Esophagus muscularis mucosa (tissue), 4 donors: ENCODE data around the gene PCIF1. TPM values are rescaled to one million over a fixed set of nuclear protein-coding genes. Genes with fewer than 3 reads are reported as not detected.

Experiments used
- DNase-seq: peaks from one replicate; pipeline ENCODE4 v3.0.0-alpha.2; 2017; ENCODE audit errors: extremely low spot score
- H3K27ac ChIP-seq, 4 donors: fragments of 200-600 bp; sonication (generic); replicated peaks in 1 of 4; 1 replicate in 3 of 4; 2 replicates in 1 of 4; pipeline ENCODE4 v1.5.1; 2016 to 2019; ENCODE audit warnings: mild to moderate bottlenecking in 1 of 4
- H3K27me3 ChIP-seq, 4 donors: fragments of 200-600 bp; sonication (generic); one replicate each; pipeline versions ENCODE4 v1.5.1 to v1.6.0; 2016 to 2019
- H3K36me3 ChIP-seq, 4 donors: fragments of 200-600 bp; sonication (generic); one replicate each; pipeline ENCODE4 v1.5.1; 2016 to 2019
- H3K4me1 ChIP-seq, 4 donors: fragments of 200-600 bp; sonication (generic); one replicate each; pipeline ENCODE4 v1.5.1; 2016 to 2019
- H3K4me3 ChIP-seq, 4 donors: fragments of 200-600 bp; sonication (generic); 1 replicate in 2 of 4; 2 replicates in 2 of 4; pipeline ENCODE4 v1.5.1; 2016 to 2019; ENCODE audit warnings: mild to moderate bottlenecking in 4 of 4, moderate library complexity in 1 of 4
- H3K9me3 ChIP-seq, 4 donors: fragments of 200-600 bp; sonication (generic); 1 replicate in 3 of 4; 2 replicates in 1 of 4; pipeline ENCODE4 v1.5.1; 2016 to 2019
- EP300 ChIP-seq: sonication (generic); formaldehyde crosslinking; IDR thresholded peaks from one replicate; pipeline ENCODE4 v1.6.1; 2017; ENCODE audit warnings: antibody characterized with exemption
- POLR2A ChIP-seq: fragments of 450-650 bp; IDR thresholded peaks from one replicate; pipeline ENCODE4 v1.6.1; 2017; ENCODE audit warnings: antibody characterized with exemption, moderate library complexity, mild to moderate bottlenecking, low read depth
- POLR2AphosphoS5 ChIP-seq, 2 donors: sonication (generic); formaldehyde crosslinking; IDR thresholded peaks; one replicate each; pipeline ENCODE4 v1.6.1; 2017; ENCODE audit warnings: antibody characterized with exemption in 2 of 2
- WGBS: methylation state at CpG from one replicate; pipeline ENCODE4 v1.1.5; 2018; 5-methylcytosine and 5-hydroxymethylcytosine counted together
- intact Hi-C: fragments of 100-400 bp; cut with DNase I; formaldehyde crosslinking; loops from one replicate; pipeline ENCODE4 v1.15.1; 2023
- total RNA-seq, 4 donors: library from RNA; depleted of rRNA; stranded (reverse); fragments of >200 nt; gene quantifications; one replicate each; pipeline versions ENCODE4 v1.1.0 to v1.2.1, GENCODE V29; 2016
- TF ChIP-seq, protein P1 (sequence below), 3 experiments: fragments of 200-600 bp in 2 of 3; fragments of 450-650 bp in 1 of 3; sonication (generic) in 2 of 3; IDR thresholded peaks; one replicate each; pipeline ENCODE4 v1.5.1; 2017 to 2019; ENCODE audit warnings: antibody characterized with exemption in 3 of 3, mild to moderate bottlenecking in 2 of 3, moderate library complexity in 1 of 3

Gene PCIF1
- total RNA-seq, 4 donors from 2014 or later: 35.3 to 51.2 (median 37.2) TPM

DNA sequence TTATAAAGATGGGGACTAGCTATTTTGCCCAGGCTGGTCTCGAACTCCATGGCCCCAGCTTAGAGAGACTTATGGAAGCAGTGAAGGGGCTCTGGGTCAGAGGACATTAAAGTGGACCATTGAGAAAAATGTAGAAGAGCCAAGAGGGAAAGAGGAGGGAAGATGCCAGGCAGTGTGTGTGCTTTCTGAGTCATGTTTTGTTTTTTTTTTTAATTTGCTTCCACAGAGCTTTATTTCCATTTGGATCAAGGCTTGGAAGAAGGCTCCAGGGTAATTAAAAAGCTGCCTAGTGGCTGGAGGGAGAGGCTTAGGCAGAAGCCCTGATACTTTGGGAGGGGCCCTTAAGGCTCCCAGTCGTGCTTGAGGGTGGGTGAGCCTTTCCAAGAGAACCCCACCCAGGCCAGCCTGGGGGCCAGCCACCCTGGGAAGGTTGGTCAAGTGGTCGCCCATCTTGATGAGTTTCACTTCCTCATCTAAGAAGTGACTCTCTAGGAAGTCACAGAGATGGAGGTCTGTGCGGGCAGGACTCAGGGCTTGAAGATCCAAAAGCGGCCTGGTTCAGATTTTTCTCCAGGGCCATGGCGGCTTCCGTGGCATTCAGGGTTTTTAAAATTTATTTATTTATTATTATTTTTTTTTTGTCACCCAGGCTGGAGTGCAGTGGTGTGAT is 40.5 kb downstream of the PCIF1 start:
- TF ChIP-seq, protein P1, sequence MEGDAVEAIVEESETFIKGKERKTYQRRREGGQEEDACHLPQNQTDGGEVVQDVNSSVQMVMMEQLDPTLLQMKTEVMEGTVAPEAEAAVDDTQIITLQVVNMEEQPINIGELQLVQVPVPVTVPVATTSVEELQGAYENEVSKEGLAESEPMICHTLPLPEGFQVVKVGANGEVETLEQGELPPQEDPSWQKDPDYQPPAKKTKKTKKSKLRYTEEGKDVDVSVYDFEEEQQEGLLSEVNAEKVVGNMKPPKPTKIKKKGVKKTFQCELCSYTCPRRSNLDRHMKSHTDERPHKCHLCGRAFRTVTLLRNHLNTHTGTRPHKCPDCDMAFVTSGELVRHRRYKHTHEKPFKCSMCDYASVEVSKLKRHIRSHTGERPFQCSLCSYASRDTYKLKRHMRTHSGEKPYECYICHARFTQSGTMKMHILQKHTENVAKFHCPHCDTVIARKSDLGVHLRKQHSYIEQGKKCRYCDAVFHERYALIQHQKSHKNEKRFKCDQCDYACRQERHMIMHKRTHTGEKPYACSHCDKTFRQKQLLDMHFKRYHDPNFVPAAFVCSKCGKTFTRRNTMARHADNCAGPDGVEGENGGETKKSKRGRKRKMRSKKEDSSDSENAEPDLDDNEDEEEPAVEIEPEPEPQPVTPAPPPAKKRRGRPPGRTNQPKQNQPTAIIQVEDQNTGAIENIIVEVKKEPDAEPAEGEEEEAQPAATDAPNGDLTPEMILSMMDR (IDR thresholded peaks at IDR 0.05): no peak
- no peak for TF ChIP-seq POLR2A
- no peak for TF ChIP-seq POLR2AphosphoS5 (IDR thresholded peaks at IDR 0.05)
- no peak for TF ChIP-seq EP300
- DNase-seq: no peak
- intact Hi-C loops: loop anchor here (5.0 kb wide), 2 partner anchors 83 to 112 kb away; partner anchors contain the start of genes CTSA, NCOA5 and NEURL2

DNA sequence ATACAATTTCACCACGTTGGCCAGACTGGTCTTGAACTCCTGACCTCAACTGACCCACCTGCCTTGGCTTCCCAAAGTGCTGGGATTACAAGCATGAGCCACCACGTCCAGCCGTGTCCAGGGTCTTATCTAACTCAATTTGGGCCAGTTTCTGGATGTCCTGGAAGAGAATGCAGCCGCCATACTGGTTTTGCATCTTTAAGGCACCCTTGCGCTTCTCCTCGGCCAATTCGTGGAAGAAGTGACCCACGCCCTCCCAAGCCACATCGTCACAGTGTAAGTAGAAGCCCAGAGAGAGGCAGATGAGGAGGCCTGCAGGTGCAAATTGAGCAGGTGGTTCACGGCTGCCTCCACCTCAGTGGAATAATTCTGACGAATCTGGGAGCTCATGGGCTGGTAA is 41.2 kb downstream of the PCIF1 start:
- H3K27me3 ChIP-seq: no peaks in the 10 kb centered on the region
- H3K9me3 ChIP-seq: no peaks in the 10 kb centered on the region
- H3K36me3 ChIP-seq: no peaks in the 10 kb centered on the region
- intact Hi-C loops: no loop called here
- 80% methylated on average over 11 of the region's 11 CpGs for whole genome bisulfite sequencing
- H3K4me1 ChIP-seq: peaks cover 4 to 15% (median 12%) of the 10 kb centered on the region in 4 donors
- H3K4me3 ChIP-seq: no peak overlapping the region
- DNase-seq: no peak
- H3K27ac ChIP-seq: no peak overlapping the region
- TF ChIP-seq, protein P1 (IDR thresholded peaks at IDR 0.05): no peak
- no peak for TF ChIP-seq POLR2AphosphoS5 (IDR thresholded peaks at IDR 0.05)
- TF ChIP-seq EP300: no peak
- TF ChIP-seq POLR2A: no peak

More for the DNA sequence above, 40.5 kb downstream of the PCIF1 start:
- Histone ChIP-seq H3K27me3 (no peaks in the 10 kb centered on the region), H3K9me3 (no peaks in the 10 kb centered on the region), H3K4me1 (peaks cover 11 to 21% (median 18%) of the 10 kb centered on the region in 4 donors), H3K36me3 (no peaks in the 10 kb centered on the region), H3K4me3 (no peak overlapping the region), H3K27ac (no peak overlapping the region)
- WGBS: 83% methylated on average over 7 of the region's 7 CpGs

DNA sequence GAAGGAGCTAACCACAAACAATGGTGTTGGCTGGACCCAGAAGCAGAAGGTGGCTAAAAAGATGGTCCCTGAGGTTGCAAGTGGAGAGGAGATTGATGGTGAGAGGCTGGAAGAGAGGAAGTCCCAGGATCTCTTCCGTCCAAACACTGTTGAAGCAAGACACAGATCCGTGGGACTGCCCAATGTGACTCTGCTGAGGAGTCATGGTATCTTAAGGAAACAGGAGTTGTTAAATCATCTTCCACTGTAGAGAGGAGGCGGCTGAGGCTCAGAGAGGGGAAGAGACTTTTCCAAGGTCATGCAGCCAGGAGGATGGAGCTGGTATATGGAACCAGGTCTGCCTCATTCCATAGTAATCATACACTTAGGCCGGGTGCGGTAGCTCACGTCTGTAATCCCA is 41.6 kb downstream of the PCIF1 start:
- no peak for DNase-seq
- Histone ChIP-seq H3K27ac (no peak overlapping the region), H3K9me3 (no peaks in the 10 kb centered on the region), H3K4me3 (no peak overlapping the region), H3K27me3 (peaks cover 0 to 3% (median 0%) of the 10 kb centered on the region in 4 donors), H3K36me3 (no peaks in the 10 kb centered on the region), H3K4me1 (peaks cover under 1 to 11% (median 8%) of the 10 kb centered on the region in 4 donors)
- TF ChIP-seq, protein P1 (IDR thresholded peaks at IDR 0.05): no peak
- TF ChIP-seq EP300 (no peak), POLR2A (no peak), POLR2AphosphoS5 (IDR thresholded peaks at IDR 0.05) (no peak)
- WGBS: 81% methylated on average over 6 of the region's 6 CpGs
- intact Hi-C loops: no loop called here

DNA sequence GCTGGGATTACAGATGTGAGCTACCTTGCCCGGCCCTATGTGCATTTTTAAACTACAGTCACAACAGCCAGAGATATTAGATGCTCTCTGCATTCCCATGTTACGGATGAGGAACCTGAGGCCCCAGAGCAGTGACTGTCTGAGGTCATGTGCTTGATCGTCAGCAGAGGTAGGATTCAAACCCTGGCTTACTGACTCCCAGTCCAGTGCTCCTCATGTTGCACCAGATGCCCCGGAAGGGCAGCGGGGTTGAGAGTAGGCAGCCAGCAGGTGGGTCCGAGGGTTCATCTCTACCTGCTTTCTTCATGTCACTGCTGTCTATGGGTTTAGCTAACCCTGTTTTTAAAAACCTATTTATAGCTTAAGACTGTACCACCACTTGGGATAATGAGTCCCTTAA is 46.8 kb downstream of the PCIF1 start:
- DNase-seq: no peak
- TF ChIP-seq, protein P1 (IDR thresholded peaks at IDR 0.05): no peak
- intact Hi-C loops: no loop called here
- Histone ChIP-seq H3K36me3 (no peaks in the 10 kb centered on the region), H3K27me3 (peaks cover 0 to 27% (median 0%) of the 10 kb centered on the region in 4 donors), H3K4me3 (no peak overlapping the region), H3K9me3 (no peaks in the 10 kb centered on the region), H3K27ac (no peak overlapping the region), H3K4me1 (no peaks in the 10 kb centered on the region)
- 96% methylated on average over 6 of the region's 6 CpGs for WGBS

DNA sequence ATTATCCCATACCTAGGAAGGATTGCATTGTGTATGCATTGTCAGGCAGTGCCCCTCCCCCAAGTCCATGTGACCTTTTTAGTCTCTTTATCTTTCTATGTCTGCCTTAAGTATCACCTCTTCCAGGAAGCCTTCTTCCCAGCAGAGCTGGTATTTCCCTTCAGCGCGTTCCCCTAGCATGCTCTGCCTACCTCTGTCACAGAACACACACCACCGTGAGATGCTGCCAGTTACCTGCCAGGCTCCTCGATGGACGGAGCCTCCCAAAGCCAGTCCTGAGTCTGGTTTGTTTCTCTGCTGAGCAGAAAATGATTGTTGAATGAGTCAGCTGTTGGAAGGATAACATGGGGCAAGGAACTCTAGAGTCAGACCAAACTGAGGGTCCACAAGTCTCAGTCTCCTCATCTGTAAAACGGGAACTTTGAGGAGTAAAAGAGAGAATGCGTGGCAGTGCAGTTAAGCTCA is 48.8 kb downstream of the PCIF1 start:
- 60% methylated on average over 7 of the region's 7 CpGs for WGBS
- no peak overlapping the region for H3K4me3 ChIP-seq
- DNase-seq: no peak
- no peaks in the 10 kb centered on the region for H3K9me3 ChIP-seq
- no peaks in the 10 kb centered on the region for H3K36me3 ChIP-seq
- H3K27ac ChIP-seq: no peak overlapping the region
- intact Hi-C loops: no loop called here
- no peak for TF ChIP-seq EP300
- TF ChIP-seq, protein P1 (IDR thresholded peaks at IDR 0.05): no peak
- no peak for TF ChIP-seq POLR2A
- no peak for TF ChIP-seq POLR2AphosphoS5 (IDR thresholded peaks at IDR 0.05)
- no peaks in the 10 kb centered on the region for H3K4me1 ChIP-seq
- peaks cover 0 to 38% (median 0%) of the 10 kb centered on the region in 4 donors for H3K27me3 ChIP-seq
